Upper lobe of right lung (tissue), 1 donor: Measurements from ENCODE around the gene SCGB1C1. TPM values are rescaled to one million over a fixed set of nuclear protein-coding genes. Genes with fewer than 3 reads are reported as not detected.

Experiments
- ATAC-seq: fragments of 200-7000 bp; cut with Tn5 transposase; one replicate; pipeline ENCODE4 v1.9.1; 2020; ENCODE audit warnings: mild to moderate bottlenecking, moderate library complexity
- DNase-seq: peaks from one replicate; pipeline ENCODE4 v3.0.0-alpha.2; 2020
- H3K27ac ChIP-seq: fragments of 200-600 bp; one replicate; pipeline ENCODE4 v1.8.0; 2022
- H3K27me3 ChIP-seq: fragments of 200-600 bp; one replicate; pipeline ENCODE4 v1.8.0; 2022; ENCODE audit warnings: mild to moderate bottlenecking
- H3K36me3 ChIP-seq: fragments of 200-600 bp; one replicate; pipeline ENCODE4 v1.8.0; 2022
- H3K4me1 ChIP-seq: fragments of 200-600 bp; one replicate; pipeline ENCODE4 v1.8.0; 2022
- H3K4me3 ChIP-seq: fragments of 200-600 bp; one replicate; pipeline ENCODE4 v1.8.0; 2022; ENCODE audit warnings: mild to moderate bottlenecking
- H3K9me3 ChIP-seq: fragments of 200-600 bp; one replicate; pipeline ENCODE4 v1.8.0; 2022
- CTCF ChIP-seq: fragments of 200-600 bp; IDR thresholded peaks from one replicate; pipeline ENCODE4 v1.8.0; 2022; ENCODE audit warnings: antibody characterized with exemption
- intact Hi-C: fragments of 100-400 bp; cut with DNase I; formaldehyde crosslinking; loops from one replicate; pipeline ENCODE4 v1.11.0; 2022
- total RNA-seq: library from RNA; stranded (reverse); fragmentation: NEBNext Ultra II Directional; extraction: Animal tissue kit (Norgen Biotek cat#: 25700); gene quantifications from one replicate; pipeline ENCODE4 v1.2.1, GENCODE V29; 2021
- donor health status: DM: no; HTN: yes; CAD: no; lungs with severe emphysema.

The SCGB1C1 gene
- total RNA-seq, 1 donor from 2014 or later = not detected

GRCh38 chr11:223884-224283 lies 31.0 kb downstream of the SCGB1C1 start:
- no peaks in the 10 kb centered on the region for H3K27me3 ChIP-seq
- H3K36me3 ChIP-seq = peaks cover under 1% of the 10 kb centered on the region
- no peak for TF ChIP-seq CTCF
- ATAC-seq (no peak), DNase-seq (no peak)
- intact Hi-C loops = no loop called here
- no peaks in the 10 kb centered on the region for H3K4me1 ChIP-seq
- no peak overlapping the region for H3K4me3 ChIP-seq
- no peaks in the 10 kb centered on the region for H3K9me3 ChIP-seq
- H3K27ac ChIP-seq = no peak overlapping the region

GRCh38 chr11:224424-224823 lies 31.5 kb downstream of the SCGB1C1 start:
- Histone ChIP-seq H3K9me3 (no peaks in the 10 kb centered on the region), H3K4me1 (no peaks in the 10 kb centered on the region)

GRCh38 chr11:225734-226453 lies 33.0 kb downstream of the SCGB1C1 start:
- H3K4me1 ChIP-seq = no peaks in the 10 kb centered on the region
- no peaks in the 10 kb centered on the region for H3K9me3 ChIP-seq
- no peak for TF ChIP-seq CTCF
- H3K4me3 ChIP-seq = no peak overlapping the region
- ATAC-seq (peak; percentile 87), DNase-seq (no peak)
- intact Hi-C loops = no loop called here
- no peaks in the 10 kb centered on the region for H3K36me3 ChIP-seq
- peak overlapping the region; percentile 1 for H3K27ac ChIP-seq
- H3K27me3 ChIP-seq = no peaks in the 10 kb centered on the region

More at GRCh38 chr11:224424-224823, 31.5 kb downstream of the SCGB1C1 start:
- no peaks in the 10 kb centered on the region for H3K27me3 ChIP-seq
- no peak for ATAC-seq
- no peak overlapping the region for H3K27ac ChIP-seq
- intact Hi-C loops = no loop called here
- no peaks in the 10 kb centered on the region for H3K36me3 ChIP-seq
- no peak for TF ChIP-seq CTCF
- no peak for DNase-seq
- no peak overlapping the region for H3K4me3 ChIP-seq

GRCh38 chr11:227824-228379 lies 35.0 kb downstream of the SCGB1C1 start:
- DNase-seq (no peak), ATAC-seq (no peak)
- Histone ChIP-seq H3K27ac (no peak overlapping the region), H3K27me3 (no peaks in the 10 kb centered on the region), H3K4me3 (no peak overlapping the region), H3K36me3 (peaks cover 5% of the 10 kb centered on the region), H3K9me3 (no peaks in the 10 kb centered on the region), H3K4me1 (no peaks in the 10 kb centered on the region)
- TF ChIP-seq CTCF = no peak
- intact Hi-C loops = no loop called here

GRCh38 chr11:230431-230830 lies 37.6 kb downstream of the SCGB1C1 start:
- peaks cover 5% of the 10 kb centered on the region for H3K4me1 ChIP-seq
- intact Hi-C loops = no loop called here
- no peak for DNase-seq

More at GRCh38 chr11:230431-230830, 37.6 kb downstream of the SCGB1C1 start:
- Histone ChIP-seq H3K27ac (no peak overlapping the region), H3K27me3 (no peaks in the 10 kb centered on the region), H3K4me3 (no peak overlapping the region), H3K36me3 (peaks cover 5% of the 10 kb centered on the region), H3K9me3 (no peaks in the 10 kb centered on the region)
- no peak for TF ChIP-seq CTCF
- no peak for ATAC-seq
